Astrocyte of the cerebellum (primary cell): ENCODE results near the gene MORF4L2.
"Not testable (repeated sequence)": the region's sequence is repeated elsewhere in the genome, so short reads cannot be mapped to it uniquely, and the experiment has no call there.

Experiments used
- DNase-seq: peaks from one replicate; pipeline ENCODE4 v3.0.0-alpha.2; 2011; ENCODE audit warnings: low read depth
- H3K4me3 ChIP-seq: 2 replicates; pipeline ENCODE4 v1.5.1; 2011; ENCODE audit warnings: mild to moderate bottlenecking, low read depth, low read length, moderate library complexity
- in situ Hi-C: cut with HindIII; loops from 2 replicates; pipeline ENCODE4 v1.10.0; 2017; ENCODE audit warnings: low sequenced_read_pairs
- TF ChIP-seq, protein P1 (sequence below): IDR thresholded peaks from 2 replicates; pipeline ENCODE4 v1.5.1; 2012; ENCODE audit warnings: low read length, low read depth, moderate library complexity, mild to moderate bottlenecking; ENCODE audit errors: missing control alignments

Gene MORF4L2

DNA sequence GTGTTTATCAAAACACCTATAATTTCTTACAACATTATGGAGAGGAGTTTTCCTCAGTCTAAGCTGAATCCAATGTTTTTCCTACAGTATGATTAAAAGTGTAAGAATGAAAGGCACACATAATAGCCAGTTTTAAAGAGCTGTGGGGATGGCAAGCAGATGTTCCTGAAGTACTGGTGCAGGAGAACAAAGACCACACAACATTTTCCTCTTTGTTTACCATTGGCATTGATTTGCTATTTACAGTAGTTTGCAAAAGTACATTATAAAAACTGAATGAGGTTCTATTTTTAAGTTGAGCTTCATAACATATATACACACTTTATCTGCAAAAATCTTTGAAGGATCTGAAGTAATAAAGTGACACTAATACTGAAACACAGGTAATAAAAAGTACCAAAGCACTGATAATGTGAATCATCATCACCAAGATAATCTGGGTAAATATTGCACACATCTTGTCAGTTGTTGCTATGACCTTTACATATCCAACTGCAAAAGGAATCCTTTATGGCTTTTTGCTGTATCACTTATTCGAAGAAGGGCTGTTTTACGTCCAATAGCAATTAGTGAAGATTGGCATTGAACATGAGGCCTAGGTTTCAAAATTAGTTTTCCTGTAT, 35.2 kb downstream of the MORF4L2 start:
- no peak overlapping the region for H3K4me3 ChIP-seq
- TF ChIP-seq, protein P1, sequence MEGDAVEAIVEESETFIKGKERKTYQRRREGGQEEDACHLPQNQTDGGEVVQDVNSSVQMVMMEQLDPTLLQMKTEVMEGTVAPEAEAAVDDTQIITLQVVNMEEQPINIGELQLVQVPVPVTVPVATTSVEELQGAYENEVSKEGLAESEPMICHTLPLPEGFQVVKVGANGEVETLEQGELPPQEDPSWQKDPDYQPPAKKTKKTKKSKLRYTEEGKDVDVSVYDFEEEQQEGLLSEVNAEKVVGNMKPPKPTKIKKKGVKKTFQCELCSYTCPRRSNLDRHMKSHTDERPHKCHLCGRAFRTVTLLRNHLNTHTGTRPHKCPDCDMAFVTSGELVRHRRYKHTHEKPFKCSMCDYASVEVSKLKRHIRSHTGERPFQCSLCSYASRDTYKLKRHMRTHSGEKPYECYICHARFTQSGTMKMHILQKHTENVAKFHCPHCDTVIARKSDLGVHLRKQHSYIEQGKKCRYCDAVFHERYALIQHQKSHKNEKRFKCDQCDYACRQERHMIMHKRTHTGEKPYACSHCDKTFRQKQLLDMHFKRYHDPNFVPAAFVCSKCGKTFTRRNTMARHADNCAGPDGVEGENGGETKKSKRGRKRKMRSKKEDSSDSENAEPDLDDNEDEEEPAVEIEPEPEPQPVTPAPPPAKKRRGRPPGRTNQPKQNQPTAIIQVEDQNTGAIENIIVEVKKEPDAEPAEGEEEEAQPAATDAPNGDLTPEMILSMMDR = no peak
- no peak for DNase-seq
- in situ Hi-C loops = no loop called here

GRCh38 chrX:103647630-103648029, 38.9 kb downstream of the MORF4L2 start:
- H3K4me3 ChIP-seq = no peak overlapping the region
- in situ Hi-C loops = no loop called here
- DNase-seq = no peak
- TF ChIP-seq, protein P1 = no peak

- DNase-seq = no peak
- H3K4me3 ChIP-seq = no peak overlapping the region
- TF ChIP-seq, protein P1 = no peak
- in situ Hi-C loops = no loop called here
These were observed 42.4 kb downstream of the MORF4L2 start for GRCh38 chrX:103644125-103644524.

DNA sequence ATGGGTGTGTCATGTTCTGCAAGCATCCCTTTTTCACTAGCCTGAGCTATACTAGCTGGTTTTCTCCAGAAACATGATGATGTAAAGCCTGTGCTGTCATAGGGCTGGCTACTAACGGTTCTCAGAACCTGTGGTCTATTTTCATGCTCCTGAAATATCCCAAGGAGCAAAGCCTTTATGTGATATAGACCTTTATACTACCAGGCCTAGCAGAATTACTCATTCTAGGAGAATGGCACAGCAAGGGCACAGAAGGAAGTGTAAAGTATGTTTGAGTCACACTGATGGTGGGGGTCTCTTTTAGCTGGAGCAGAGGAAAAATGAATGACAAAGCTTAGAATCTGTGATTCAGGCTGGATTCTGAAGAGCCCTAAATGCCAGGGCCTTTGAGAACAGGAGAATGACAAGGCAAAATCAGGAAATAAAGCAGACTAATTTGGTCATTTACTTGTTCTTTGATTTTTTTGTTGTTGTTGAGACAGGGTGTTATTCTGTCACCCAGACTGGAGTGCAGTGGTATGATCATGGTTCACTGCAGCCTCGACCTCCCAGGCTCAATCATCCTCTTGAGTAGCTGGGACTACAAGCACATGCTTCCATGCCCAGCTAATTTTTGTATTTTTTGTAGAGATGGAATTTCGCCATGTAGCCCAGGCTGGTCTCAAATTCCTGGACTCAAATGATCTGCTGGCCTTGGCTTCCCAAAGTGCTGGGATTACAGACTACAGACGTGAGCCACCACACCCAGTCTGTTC, 45.9 kb downstream of the MORF4L2 start:
- DNase-seq = no peak
- H3K4me3 ChIP-seq = no peak overlapping the region
- TF ChIP-seq, protein P1 = no peak
- in situ Hi-C loops = no loop called here

- not testable (repeated sequence) for DNase-seq
These were observed 47.8 kb downstream of the MORF4L2 start for GRCh38 chrX:103638479-103639346.

DNA sequence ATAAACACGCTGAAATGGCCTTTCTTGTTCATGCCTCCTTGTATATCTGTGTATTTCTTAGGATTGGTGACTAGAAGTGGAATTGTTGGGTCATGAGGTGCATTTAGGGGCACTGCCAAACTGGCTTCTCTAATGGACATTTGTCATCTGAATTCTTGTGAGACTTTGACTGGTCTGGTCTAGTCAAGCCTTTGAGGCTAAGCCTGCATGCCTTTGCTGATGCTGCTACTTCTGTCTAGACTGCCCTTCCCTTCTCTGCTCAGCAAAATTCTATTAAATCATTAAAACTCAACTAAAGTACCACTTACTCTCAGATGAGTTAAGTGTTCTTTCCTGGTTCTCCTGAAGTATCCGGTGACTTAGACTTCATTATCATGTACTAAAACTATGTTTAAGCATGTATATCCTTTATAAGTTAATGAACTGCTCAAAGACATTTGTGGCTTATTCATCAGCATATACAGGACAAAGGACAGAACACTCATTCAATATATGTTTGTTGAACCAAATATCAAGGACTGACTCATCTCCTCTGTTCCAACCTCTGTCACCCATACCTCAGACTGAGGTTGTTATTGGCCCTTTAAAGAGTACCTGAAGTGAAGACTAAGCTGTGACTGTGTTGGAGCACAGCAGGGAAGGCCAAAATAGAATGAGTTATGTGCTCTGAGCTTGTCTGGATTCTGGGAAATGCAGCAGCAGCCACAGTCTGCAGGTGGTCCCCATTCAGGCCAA, 48.7 kb downstream of the MORF4L2 start:
- TF ChIP-seq, protein P1 = no peak

More at GRCh38 chrX:103638479-103639346, 47.8 kb downstream of the MORF4L2 start:
- in situ Hi-C loops, H3K4me3 ChIP-seq: not testable (repeated sequence)

More for the DNA sequence above, 48.7 kb downstream of the MORF4L2 start:
- no peak overlapping the region for H3K4me3 ChIP-seq
- in situ Hi-C loops = no loop called here
- no peak for DNase-seq
